ENCODE measurements around the gene SHFL. TPM values are rescaled to one million over a fixed set of nuclear protein-coding genes. Genes with fewer than 3 reads are reported as not detected.

The SHFL gene
- total and polyA plus RNA-seq, 2 of the 4 experiments (the other 2 are of a cell fraction): 9.0 to 32.1 TPM

GRCh38 chr19:10124429-10124828, 38.3 kb downstream of the SHFL start:
- Histone ChIP-seq H2AK5ac (ENCODE audit: low read depth, low read length) (no peak overlapping the region), H3K23ac (ENCODE audit: low read depth, low read length) (no peak overlapping the region), H4K5ac (ENCODE audit: low read depth, low read length) (no peak overlapping the region), H3K4ac (ENCODE audit: low read depth, low read length) (no peak overlapping the region), H4K20me1 (ENCODE audit: insufficient read depth, low read length) (no peaks in the 10 kb centered on the region), H2AFZ (replicated peaks; ENCODE audit: low read length, poor library complexity) (no peak overlapping the region), H3K4me2 (ENCODE audit: low read depth, low read length) (no peak overlapping the region), H3K79me1 (ENCODE audit: low read depth in 1 of 2, low read length in 2 of 2) (peaks cover 1 to 2% of the 10 kb centered on the region in 2 experiments), H3K4me3 (ENCODE audit: insufficient read depth, low read depth, low read length) (no peak overlapping the region), H3K27me3 (ENCODE audit: control insufficient read depth, insufficient read depth, low read length) (no peaks in the 10 kb centered on the region), H2BK20ac (ENCODE audit: low read depth, low read length) (no peak overlapping the region), H2BK120ac (ENCODE audit: low read depth, low read length) (no peak overlapping the region), H3K4me1 (ENCODE audit: control insufficient read depth, insufficient read depth, low read length) (peaks cover 4% of the 10 kb centered on the region; the same call in 1 of the 2 replicates), H2BK15ac (ENCODE audit: low read depth, low read length) (no peak overlapping the region), H3K36me3 (ENCODE audit: control insufficient read depth, insufficient read depth, low read length) (peaks cover 6% of the 10 kb centered on the region), H3K56ac (ENCODE audit: extremely low read depth, insufficient read depth, low read length) (no peak overlapping the region), H3K9ac (ENCODE audit: low read depth, low read length) (no peak overlapping the region), H2BK5ac (ENCODE audit: low read depth, low read length, poor library complexity, severe bottlenecking) (no peak overlapping the region), H3K27ac (ENCODE audit: insufficient read depth, low read length) (no peak overlapping the region), H3K9me1 (ENCODE audit: insufficient read depth, low read length) (no peaks in the 10 kb centered on the region), H3K18ac (ENCODE audit: low read depth, low read length) (no peak overlapping the region), H4K91ac (ENCODE audit: insufficient read depth, low read depth, low read length) (no peak overlapping the region), H4K8ac (ENCODE audit: low read depth in 2 of 2, low read length in 2 of 2) (no peak overlapping the region), H3K9me3 (ENCODE audit: control insufficient read depth, insufficient read depth, low read length) (no peaks in the 10 kb centered on the region), H2AK9ac (replicated peaks; ENCODE audit: low read depth, low read length, poor library complexity) (no peak overlapping the region), H3K14ac (replicated peaks; ENCODE audit: low read depth, low read length) (no peak overlapping the region)
- 100% methylated on average over 4 of the region's 7 CpGs; no CpG with 5 or more reads in 1 of the 2 experiments for WGBS, 2 experiments (ENCODE audit: extremely low coverage in 2 of 2, insufficient read length in 1 of 2)
- intact Hi-C loops (cut with micrococcal nuclease) (no loop called here), in situ Hi-C loops (cut with MboI; ENCODE audit: low sequenced_read_pairs) (no loop called here), dilution Hi-C loops (cut with HindIII; ENCODE audit: low sequenced_read_pairs, unreplicated experiment) (no loop called here)
- ChIA-PET POLR2A (ENCODE audit: unreplicated experiment) (no interaction called here), CTCF (interaction anchor here (0.9 kb wide), 1 partner anchor 31 kb away, joined by 4 read pairs; no protein-coding TSS in a partner anchor)
- DNase-seq (no peak), ATAC-seq (ENCODE audit: low read depth) (no peak)
- no peak for TF ChIP-seq CTCF (conservative IDR thresholded peaks at IDR 0.05; ENCODE audit: low read depth, low read length)
- BruUV-seq (replicated peaks): no TSS peak

Data from IMR-90 (cell line).